SK-N-SH treated with all-trans-retinoic acid at 6 μM for 48 hours (cell line): ENCODE results near the gene PINK1.

ENCODE experiments used
- ARNTL ChIP-seq: fragments of 450-650 bp; formaldehyde crosslinking; IDR thresholded peaks from 2 replicates; pipeline ENCODE4 v1.5.0; 2020; ENCODE audit warnings: low read depth, mild to moderate bottlenecking, moderate library complexity, borderline replicate concordance
- CSRNP3 ChIP-seq: fragments of 250-450 bp; sonication (Bioruptor Pico); IDR thresholded peaks from 2 replicates; pipeline ENCODE4 v1.5.1; 2021; ENCODE audit warnings: mild to moderate bottlenecking, moderate library complexity
- PATZ1 ChIP-seq: fragments of 250-450 bp; sonication (Bioruptor Pico); IDR thresholded peaks from 2 replicates; pipeline ENCODE4 v1.8.0; 2020; ENCODE audit warnings: mild to moderate bottlenecking, moderate library complexity, borderline replicate concordance
- POU6F1 ChIP-seq: fragments of 250-450 bp; sonication (Bioruptor Pico); IDR thresholded peaks from 2 replicates; pipeline ENCODE4 v1.8.0; 2021; ENCODE audit warnings: low read depth, mild to moderate bottlenecking, moderate library complexity, borderline replicate concordance

- no peak for TF ChIP-seq CSRNP3 (CRISPR knock-in tag)
- no peak for TF ChIP-seq ARNTL (CRISPR knock-in tag)
- no peak for TF ChIP-seq POU6F1 (CRISPR knock-in tag)
- TF ChIP-seq PATZ1 (CRISPR knock-in tag): no peak
Measured at GRCh38 chr1:20588634-20589225, 44.5 kb upstream of the PINK1 start, which contains the start of gene CDA.
